T-cell (primary cell): ENCODE data around the gene RNASEH2B. TPM values are rescaled to one million over a fixed set of nuclear protein-coding genes. Genes with fewer than 3 reads are reported as not detected.

Source experiments
- ATAC-seq, 4 experiments: fragments of 200-7000 bp in 3 of 4; fragments of 150-1000 bp in 1 of 4; cut with Tn5 transposase; replicated peaks in 1 of 4; 1 replicate in 3 of 4; 2 replicates in 1 of 4; pipeline ENCODE4 v1.10.0; 2021; ENCODE audit warnings: moderate library complexity in 3 of 4, mild to moderate bottlenecking in 2 of 4, moderate number of reproducible peaks in 1 of 4
- CTCF ChIA-PET, 2 donors: fragments of 300-600 bp; sonication (Branson Sonifier 250); formaldehyde crosslinking; loops; one replicate each; lab custom pipeline; 2022; ENCODE audit warnings: antibody characterized with exemption in 2 of 2; lab: Charles Lee
- POLR2A ChIA-PET, 2 donors: fragments of 300-600 bp; sonication (Branson Sonifier 250); formaldehyde crosslinking; loops; one replicate each; lab custom pipeline; 2022; ENCODE audit warnings: antibody characterized with exemption in 2 of 2; lab: Charles Lee
- DNase-seq, 35 experiments: peaks; one replicate each; pipeline versions ENCODE4 v3.0.0 to v3.0.0-alpha.2; 2013 to 2023
- H3K27ac ChIP-seq: one replicate; pipeline ENCODE4 v1.5.1; 2013; ENCODE audit warnings: low read length
- H3K27me3 ChIP-seq, 2 experiments: replicated peaks in 1 of 2; 1 replicate in 1 of 2; 2 replicates in 1 of 2; pipeline versions ENCODE4 v1.6.1 to v1.7.0; 2013; ENCODE audit warnings: low read length in 1 of 2, mixed read lengths in 1 of 2; ENCODE audit not compliant: control insufficient read depth in 2 of 2, insufficient read depth in 2 of 2; ENCODE audit errors: extremely low read depth in 1 of 2
- H3K36me3 ChIP-seq, 2 donors: 1 replicate in 1 of 2; 2 replicates in 1 of 2; pipeline versions ENCODE4 v1.6.1 to v1.7.0; 2013; ENCODE audit warnings: low read length in 1 of 2; ENCODE audit not compliant: control insufficient read depth in 2 of 2, insufficient read depth in 1 of 2; ENCODE audit errors: extremely low read depth in 1 of 2
- H3K4me1 ChIP-seq, 2 experiments: 1 replicate in 1 of 2; 2 replicates in 1 of 2; pipeline versions ENCODE4 v1.6.1 to v1.7.0; 2013; ENCODE audit warnings: low read length in 2 of 2, mixed read lengths in 1 of 2; ENCODE audit not compliant: insufficient read depth in 2 of 2, control insufficient read depth in 1 of 2; ENCODE audit errors: extremely low read depth in 1 of 2
- H3K4me3 ChIP-seq, 2 donors: 1 replicate in 1 of 2; 2 replicates in 1 of 2; pipeline versions ENCODE4 v1.5.1 to v1.7.0; 2013; ENCODE audit warnings: mild to moderate bottlenecking in 2 of 2, low read length in 1 of 2, moderate library complexity in 1 of 2; ENCODE audit not compliant: control insufficient read depth in 1 of 2; ENCODE audit errors: extremely low read depth in 1 of 2
- H3K9me3 ChIP-seq: 2 replicates; pipeline ENCODE4 v1.7.0; 2013
- H3K27ac Mint-ChIP-seq, 2 donors: one replicate each; pipeline ENCODE4 v1.8.0; 2020 to 2021; ENCODE audit warnings: mild to moderate bottlenecking in 2 of 2, mixed read lengths in 2 of 2
- H3K27me3 Mint-ChIP-seq, 2 donors: one replicate each; pipeline ENCODE4 v1.8.0; 2021 to 2022; ENCODE audit warnings: mixed read lengths in 2 of 2
- H3K36me3 Mint-ChIP-seq: one replicate; pipeline ENCODE4 v1.8.0; 2021; ENCODE audit warnings: mixed read lengths
- H3K4me1 Mint-ChIP-seq, 3 donors: one replicate each; pipeline ENCODE4 v1.8.0; 2020 to 2022; ENCODE audit warnings: mixed read lengths in 3 of 3, mild to moderate bottlenecking in 1 of 3
- H3K4me3 Mint-ChIP-seq, 3 donors: one replicate each; pipeline ENCODE4 v1.8.0; 2020 to 2022; ENCODE audit warnings: mild to moderate bottlenecking in 3 of 3, mixed read lengths in 3 of 3, moderate library complexity in 3 of 3
- H3K9me3 Mint-ChIP-seq, 3 donors: one replicate each; pipeline ENCODE4 v1.8.0; 2020 to 2022; ENCODE audit warnings: mixed read lengths in 3 of 3
- WGBS: methylation state at CpG from one replicate; pipeline ENCODE4 v1.1.5; 2013; ENCODE audit warnings: missing lambda C conversion rate; ENCODE audit not compliant: insufficient coverage; 5-methylcytosine and 5-hydroxymethylcytosine counted together
- total RNA-seq, 35 experiments: library from RNA in 6 of 35; stranded (reverse) in 6 of 35; fragments of 120-200 nt in 1 of 35; gene quantifications; one replicate each; pipeline versions ENCODE4 v1.2.1 to v1.2.4 and lab custom pipeline; 2013 to 2026

Gene RNASEH2B
- total RNA-seq, 5 donors from 2014 or later (not counting 1 experiment from before 2014, with no cell fraction given): 60.5 to 90.2 (median 68.6) TPM

- WGBS: 100% methylated on average over 6 of the region's 11 CpGs
- ATAC-seq (no peak), DNase-seq (no peak)
- Mint-ChIP-seq H3K4me3 (peak overlapping the region in 1 of 3 donors; percentile 27), H3K36me3 (no peaks in the 10 kb centered on the region), H3K4me1 (peaks cover 19 to 29% (median 24%) of the 10 kb centered on the region in 3 donors), H3K27ac (no peak overlapping the region), H3K27me3 (no peaks in the 10 kb centered on the region), H3K9me3 (peaks cover 0 to 5% (median 4%) of the 10 kb centered on the region in 3 donors)
- H3K4me1 ChIP-seq: peaks cover 4 to 17% of the 10 kb centered on the region in 2 experiments
- no peaks in the 10 kb centered on the region for H3K9me3 ChIP-seq
- H3K27me3 ChIP-seq: no peaks in the 10 kb centered on the region
- no peak overlapping the region for H3K4me3 ChIP-seq
- H3K27ac ChIP-seq: no peak overlapping the region
- ChIA-PET POLR2A (no interaction called here), CTCF (no interaction called here)
- no peaks in the 10 kb centered on the region for H3K36me3 ChIP-seq
Measured at GRCh38 chr13:50990065-50990817, 80.7 kb downstream of the RNASEH2B start.

DNA sequence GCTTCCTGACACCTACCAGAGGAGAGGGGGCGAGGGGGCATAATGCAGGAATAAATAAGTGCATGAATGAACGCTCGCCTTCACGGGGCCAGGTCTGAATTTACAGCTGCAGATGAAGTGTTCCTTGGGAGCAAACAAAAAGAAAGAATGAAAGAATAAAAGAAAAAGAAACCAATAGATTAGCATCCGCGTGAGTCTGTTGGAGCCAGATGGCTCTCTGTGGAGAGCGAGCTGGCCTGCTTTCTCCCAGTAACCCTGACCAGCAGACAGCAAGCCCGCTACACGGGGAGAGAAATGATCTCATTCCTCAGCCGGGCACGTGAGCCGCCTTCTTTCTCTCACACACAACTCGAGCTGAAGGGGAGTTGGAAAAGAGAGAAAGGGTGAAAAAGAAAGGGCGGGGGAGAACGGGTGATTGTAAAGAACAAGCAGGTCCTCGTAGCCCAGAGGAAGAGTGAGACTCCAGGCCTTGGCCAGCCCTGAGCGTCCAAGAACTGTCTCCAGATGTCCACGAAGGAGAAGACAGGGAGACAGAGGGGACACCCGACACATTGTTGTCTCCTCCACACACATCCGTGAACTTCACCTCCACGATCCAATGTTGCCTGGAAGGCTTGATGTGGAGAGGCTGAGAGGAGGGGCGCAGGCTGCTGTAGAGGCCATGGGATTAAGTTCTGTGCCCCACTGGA, 81.4 kb downstream of the RNASEH2B start:
- POLR2A ChIA-PET: no interaction called here
- no peaks in the 10 kb centered on the region for H3K9me3 ChIP-seq
- Mint-ChIP-seq H3K4me1 (peaks cover 19 to 29% (median 24%) of the 10 kb centered on the region in 3 donors), H3K27me3 (no peaks in the 10 kb centered on the region), H3K36me3 (no peaks in the 10 kb centered on the region), H3K4me3 (peak overlapping the region in 1 of 3 donors; percentile 27), H3K27ac (no peak overlapping the region), H3K9me3 (peaks cover 0 to 5% (median 4%) of the 10 kb centered on the region in 3 donors)
- no peak for ATAC-seq
- no peak overlapping the region for H3K4me3 ChIP-seq
- no peaks in the 10 kb centered on the region for H3K27me3 ChIP-seq
- CTCF ChIA-PET: no interaction called here
- peaks cover 4 to 17% of the 10 kb centered on the region in 2 experiments for H3K4me1 ChIP-seq
- H3K27ac ChIP-seq: no peak overlapping the region
- DNase-seq: no peak
- WGBS: 100% methylated on average over 5 of the region's 22 CpGs
- H3K36me3 ChIP-seq: no peaks in the 10 kb centered on the region

DNA sequence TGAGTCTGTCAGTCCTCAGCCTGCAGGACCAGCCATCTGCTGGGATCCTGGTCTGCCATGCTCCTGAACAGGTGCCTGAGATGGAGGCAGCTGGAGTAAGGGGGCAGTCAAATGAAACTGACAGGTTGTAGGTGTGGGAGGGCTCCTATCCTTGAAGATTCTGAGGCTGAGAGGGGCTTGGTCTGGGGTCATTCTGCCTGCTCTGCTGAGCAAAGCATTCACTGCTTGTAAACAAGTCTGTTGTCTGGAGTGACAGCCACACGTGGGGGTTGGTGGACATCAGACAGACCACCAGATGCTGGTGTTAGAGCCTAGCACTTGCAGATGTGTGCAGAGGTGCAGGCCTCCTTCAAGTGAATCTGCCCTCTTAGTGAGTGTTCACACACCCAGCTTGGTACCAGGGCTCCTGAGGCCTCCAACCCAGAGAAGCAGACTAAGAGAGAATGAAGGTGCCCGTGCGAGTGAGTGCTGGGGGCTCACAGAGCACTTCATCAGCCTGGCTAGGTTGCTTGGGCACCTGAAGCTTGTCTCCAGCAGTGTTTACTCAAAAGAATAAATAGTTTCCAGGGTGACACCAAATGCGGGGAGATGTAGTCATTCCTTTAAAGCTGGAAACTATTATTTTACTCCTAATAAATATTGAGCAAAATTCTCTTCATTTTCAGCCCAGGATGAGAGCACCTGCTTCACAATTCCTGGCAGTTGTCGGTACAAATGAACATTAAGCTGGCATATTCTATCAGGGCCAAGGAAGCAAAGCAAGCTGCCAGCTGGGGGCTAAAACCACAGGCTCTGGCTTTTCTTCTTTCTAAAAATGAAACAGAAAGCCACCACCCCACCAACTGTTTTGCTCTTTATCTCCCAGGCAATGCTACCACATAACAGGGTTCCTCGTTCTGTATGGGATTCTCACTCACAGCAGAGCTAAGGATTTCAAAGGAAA, 82.3 kb downstream of the RNASEH2B start:
- Histone ChIP-seq H3K27me3 (no peaks in the 10 kb centered on the region), H3K4me3 (no peak overlapping the region), H3K27ac (peak overlapping the region; percentile 33), H3K36me3 (no peaks in the 10 kb centered on the region), H3K4me1 (peaks cover 4 to 17% of the 10 kb centered on the region in 2 experiments), H3K9me3 (no peaks in the 10 kb centered on the region)
- ChIA-PET POLR2A (no interaction called here), CTCF (interaction anchor here in 1 of 2 donors (0.6 kb wide), 1 partner anchor 1866 kb away, joined by 3 read pairs; no protein-coding TSS in a partner anchor)
- peak in 4 of 35 experiments; percentile 7 to 29 (median 8) for DNase-seq
- WGBS: 25% methylated on average over 4 of the region's 6 CpGs
- peaks cover 0 to 5% (median 4%) of the 10 kb centered on the region in 3 donors for H3K9me3 Mint-ChIP-seq
- peak overlapping the region; percentile 36 to 82 for H3K27ac Mint-ChIP-seq
- H3K27me3 Mint-ChIP-seq: no peaks in the 10 kb centered on the region
- ATAC-seq: peak; percentile 57 to 88 (median 60)
- no peaks in the 10 kb centered on the region for H3K36me3 Mint-ChIP-seq
- peaks cover 19 to 29% (median 24%) of the 10 kb centered on the region in 3 donors for H3K4me1 Mint-ChIP-seq
- H3K4me3 Mint-ChIP-seq: peak overlapping the region in 2 of 3 donors; percentile 27 to 47

- ATAC-seq: no peak
- 100% methylated on average over 1 of the region's 2 CpGs for WGBS
- Histone ChIP-seq H3K4me1 (peaks cover 4 to 17% of the 10 kb centered on the region in 2 experiments), H3K36me3 (no peaks in the 10 kb centered on the region), H3K9me3 (no peaks in the 10 kb centered on the region), H3K27me3 (no peaks in the 10 kb centered on the region), H3K4me3 (no peak overlapping the region), H3K27ac (no peak overlapping the region)
- Mint-ChIP-seq H3K27ac (no peak overlapping the region), H3K4me3 (no peak overlapping the region), H3K27me3 (no peaks in the 10 kb centered on the region), H3K36me3 (no peaks in the 10 kb centered on the region), H3K9me3 (peaks cover 0 to 5% (median 4%) of the 10 kb centered on the region in 3 donors), H3K4me1 (peaks cover 19 to 29% (median 24%) of the 10 kb centered on the region in 3 donors)
- ChIA-PET CTCF (interaction anchor here in 1 of 2 donors (0.7 kb wide), 1 partner anchor 56 kb away, joined by 4 read pairs; no protein-coding TSS in a partner anchor), POLR2A (no interaction called here)
- DNase-seq: no peak
Measured at GRCh38 chr13:50993371-50993770, 83.8 kb downstream of the RNASEH2B start.

DNA sequence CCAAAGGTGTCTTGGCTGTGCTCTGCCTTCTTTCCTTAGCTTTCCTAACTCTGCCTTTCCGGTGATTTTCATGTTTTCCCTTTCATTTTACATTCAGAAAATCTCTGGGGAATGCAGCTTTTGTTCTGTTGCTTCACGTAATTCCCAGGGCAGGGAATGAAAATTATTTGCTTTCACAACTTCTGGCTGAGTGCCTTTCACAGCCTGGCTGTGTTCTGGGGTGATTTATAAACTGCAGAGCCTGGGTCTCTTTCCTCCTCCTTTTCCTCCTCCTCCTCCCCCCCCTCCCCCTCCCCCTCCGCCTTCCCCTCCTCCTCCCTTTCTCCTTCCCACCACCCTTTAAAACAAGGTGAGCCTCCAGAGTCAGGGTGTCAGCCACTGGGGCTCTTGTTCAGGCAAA, 84.3 kb downstream of the RNASEH2B start:
- no peaks in the 10 kb centered on the region for H3K27me3 ChIP-seq
- H3K36me3 ChIP-seq: no peaks in the 10 kb centered on the region
- no peak overlapping the region for H3K4me3 Mint-ChIP-seq
- H3K36me3 Mint-ChIP-seq: no peaks in the 10 kb centered on the region
- H3K9me3 Mint-ChIP-seq: peaks cover 0 to 1% (median under 1%) of the 10 kb centered on the region in 3 donors
- DNase-seq: no peak
- ChIA-PET POLR2A (no interaction called here), CTCF (no interaction called here)
- H3K27ac Mint-ChIP-seq: no peak overlapping the region
- H3K9me3 ChIP-seq: no peaks in the 10 kb centered on the region
- no peaks in the 10 kb centered on the region for H3K27me3 Mint-ChIP-seq
- peaks cover 4 to 17% of the 10 kb centered on the region in 2 experiments for H3K4me1 ChIP-seq
- no peak overlapping the region for H3K27ac ChIP-seq
- 100% methylated on average over 1 of the region's 3 CpGs for WGBS
- no peak overlapping the region for H3K4me3 ChIP-seq
- no peak for ATAC-seq
- peaks cover 19 to 29% (median 24%) of the 10 kb centered on the region in 3 donors for H3K4me1 Mint-ChIP-seq
